NCI-H2081 treated with DMSO at 0.1 percent for 48 hours (cell line): ENCODE measurements around the gene HTR6.
"Not testable (repeated sequence)": the region's sequence is repeated elsewhere in the genome, so short reads cannot be mapped to it uniquely, and the experiment has no call there.

Source experiments
- DNase-seq: peaks from one replicate; lab custom pipeline; 2025; lab: John Stamatoyannopoulos, UW

HTR6 gene

DNA sequence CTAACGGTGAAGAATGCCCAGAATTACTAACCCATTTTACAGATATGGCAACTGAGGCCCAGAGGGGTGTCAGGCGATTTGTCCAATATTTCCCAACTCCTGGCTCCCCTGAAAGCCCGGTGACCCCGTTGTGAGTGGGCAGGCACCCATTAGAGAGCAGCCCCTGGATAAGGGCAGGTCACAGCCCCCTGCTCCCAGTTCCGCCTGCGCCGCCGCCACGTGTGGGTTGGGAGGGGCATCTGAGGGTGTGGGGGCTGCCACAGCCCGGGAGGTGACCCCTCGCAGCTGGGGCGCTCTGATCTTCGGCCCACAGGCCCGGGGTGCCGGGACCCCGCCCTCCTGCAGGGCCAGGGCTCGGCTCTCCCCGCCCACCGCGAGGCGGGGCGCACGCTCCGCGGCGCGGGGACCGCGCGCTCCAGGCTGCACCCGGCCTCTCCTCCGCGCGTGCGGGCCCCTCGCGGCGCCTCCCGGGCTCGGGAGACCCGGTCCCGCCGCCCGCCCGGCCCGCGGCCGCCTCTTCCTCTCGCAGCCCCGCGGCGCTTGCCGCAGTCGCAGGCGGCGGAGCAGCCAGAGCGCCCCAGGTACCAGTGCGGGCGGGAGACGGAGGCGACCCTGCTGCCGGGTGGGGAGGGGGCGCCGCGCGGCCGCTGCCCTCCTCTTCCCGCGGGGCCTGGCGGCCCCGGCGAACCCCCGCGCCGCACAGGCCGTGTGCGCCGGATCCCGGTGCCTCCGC, at the start of gene HTR6:
Gene HTR6 (plus strand): TSS at position 423 of the 733 bp plus-strand sequence. CDS start 879 bp downstream, outside the sequence.
- no peak for DNase-seq

DNA sequence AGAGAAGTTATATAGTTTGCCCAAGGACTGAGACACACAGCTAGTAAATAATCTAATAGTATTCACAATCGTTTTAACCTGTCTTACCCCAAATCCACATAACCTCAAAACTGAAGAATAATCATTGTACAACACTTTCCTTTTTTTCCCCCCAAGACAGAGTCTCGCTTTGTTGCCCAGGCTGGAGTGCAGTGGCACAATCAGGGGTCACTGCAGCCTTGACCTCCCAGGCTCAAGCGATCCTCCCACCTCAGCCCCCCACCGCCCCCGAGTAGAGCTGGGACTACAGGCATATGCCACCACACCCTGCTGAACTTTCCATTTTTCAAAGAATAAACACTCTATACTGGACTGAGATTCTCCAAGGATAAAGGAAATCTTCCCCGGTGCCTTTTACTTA, 49.2 kb upstream of the HTR6 start:
- DNase-seq, result no peak

DNA sequence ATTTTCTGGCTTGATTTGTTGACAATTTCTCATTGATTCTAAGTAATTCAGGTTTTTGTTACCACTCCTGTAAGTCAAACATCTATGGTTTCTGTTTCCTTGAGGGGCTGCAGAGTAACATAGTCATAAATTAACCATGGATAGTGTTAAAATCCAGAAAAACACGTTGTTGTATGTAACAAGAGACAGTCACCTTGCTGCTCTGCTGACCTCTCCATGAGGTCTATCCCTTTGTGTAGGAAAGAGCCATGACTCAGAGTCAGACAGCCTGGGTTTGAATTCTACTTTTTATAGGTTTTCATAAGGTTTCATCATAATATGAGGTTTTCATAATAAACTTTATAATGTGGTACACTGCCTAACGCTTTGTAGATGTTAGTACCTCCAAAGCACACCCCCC, 48.2 kb upstream of the HTR6 start:
- no peak for DNase-seq

DNA sequence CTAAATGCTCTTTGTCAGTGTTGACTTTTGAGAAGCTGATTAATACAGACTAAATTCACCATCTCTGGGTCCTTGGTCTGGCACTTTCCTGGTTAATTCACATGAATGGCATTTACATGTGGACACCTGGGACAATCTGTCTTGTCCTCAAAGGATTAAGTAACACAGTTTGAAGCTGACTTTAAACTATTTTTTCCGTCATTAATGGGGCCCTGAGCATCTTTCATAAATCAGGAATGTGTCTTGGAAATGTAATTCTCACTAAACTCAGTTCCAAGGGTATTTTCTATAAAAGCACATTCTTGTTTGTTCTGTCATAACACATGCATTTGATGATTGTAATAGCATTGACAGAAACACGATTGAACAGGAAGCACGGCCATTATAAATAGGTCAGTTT, 47.3 kb upstream of the HTR6 start:
- no peak for DNase-seq

DNA sequence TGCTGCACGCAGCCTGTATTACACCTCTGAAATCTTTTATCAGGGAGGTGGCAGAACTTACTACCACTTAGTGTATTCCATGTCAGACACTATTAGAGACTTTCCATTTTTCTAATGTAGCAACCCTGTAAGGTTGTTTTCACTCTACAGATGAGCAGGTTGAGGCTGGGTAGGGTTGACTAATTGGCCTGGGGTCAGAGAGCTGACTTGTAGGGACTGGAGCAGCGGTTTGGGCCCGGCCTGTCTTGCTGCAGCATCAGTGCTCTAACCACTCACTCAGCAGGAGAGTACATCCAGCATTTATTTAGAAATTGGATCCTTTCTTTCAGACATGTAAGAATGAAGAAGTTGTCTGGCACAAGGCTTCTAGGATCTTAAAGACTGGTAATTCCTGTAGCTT, 46.2 kb upstream of the HTR6 start:
- no peak for DNase-seq

DNA sequence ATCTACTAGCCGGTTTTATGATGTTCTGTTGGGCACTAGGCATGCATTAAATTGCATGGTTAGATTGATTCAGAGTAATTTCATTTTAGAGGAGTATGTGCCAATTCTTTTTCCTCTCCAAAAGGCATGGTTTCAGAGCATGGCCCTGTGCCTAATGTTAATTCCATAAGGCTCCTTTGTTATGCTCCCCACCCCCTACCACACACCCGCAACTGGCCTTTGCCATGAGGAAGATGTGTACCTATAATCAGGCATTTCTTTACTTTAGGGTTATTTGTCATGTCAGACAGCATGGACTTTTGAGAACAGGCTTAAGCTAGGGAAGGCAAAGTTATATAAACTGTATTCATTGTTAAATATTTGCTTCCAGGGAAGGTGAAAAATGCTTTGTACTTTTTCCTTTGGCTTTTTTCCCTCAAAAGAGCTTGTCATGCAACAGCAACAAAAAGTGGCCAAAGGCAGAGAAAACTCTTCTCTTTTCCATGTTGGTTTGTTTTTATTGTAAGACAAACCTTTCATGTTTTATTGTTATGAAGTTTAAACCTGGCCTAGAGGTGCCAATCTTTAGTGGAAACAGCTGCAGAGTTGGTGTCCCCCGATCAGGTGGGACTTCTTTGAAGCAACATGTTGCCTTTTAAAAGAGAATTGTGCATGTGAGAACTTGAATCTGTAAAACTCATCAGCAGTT, 44.8 kb upstream of the HTR6 start:
- DNase-seq, result no peak

DNA sequence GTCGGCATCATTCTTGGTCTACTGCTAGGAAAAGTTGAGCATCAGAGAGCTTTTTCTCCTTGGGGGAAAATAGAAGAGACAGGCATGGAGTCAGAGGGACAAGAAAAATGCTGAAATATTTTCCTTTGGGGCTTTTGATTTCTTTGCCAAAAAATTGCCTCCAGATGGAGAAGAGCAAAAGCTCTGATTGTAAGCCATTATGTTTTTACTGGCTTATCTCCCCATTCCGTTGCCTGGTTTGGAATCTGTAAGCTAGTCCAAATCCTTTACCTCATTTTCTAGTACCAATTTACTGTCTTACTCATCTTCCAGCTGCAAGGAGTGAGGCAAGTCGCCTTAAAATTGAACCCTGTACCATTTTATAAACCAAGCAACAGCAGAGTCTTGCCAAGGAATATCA, 43.9 kb upstream of the HTR6 start:
- no peak for DNase-seq

DNA sequence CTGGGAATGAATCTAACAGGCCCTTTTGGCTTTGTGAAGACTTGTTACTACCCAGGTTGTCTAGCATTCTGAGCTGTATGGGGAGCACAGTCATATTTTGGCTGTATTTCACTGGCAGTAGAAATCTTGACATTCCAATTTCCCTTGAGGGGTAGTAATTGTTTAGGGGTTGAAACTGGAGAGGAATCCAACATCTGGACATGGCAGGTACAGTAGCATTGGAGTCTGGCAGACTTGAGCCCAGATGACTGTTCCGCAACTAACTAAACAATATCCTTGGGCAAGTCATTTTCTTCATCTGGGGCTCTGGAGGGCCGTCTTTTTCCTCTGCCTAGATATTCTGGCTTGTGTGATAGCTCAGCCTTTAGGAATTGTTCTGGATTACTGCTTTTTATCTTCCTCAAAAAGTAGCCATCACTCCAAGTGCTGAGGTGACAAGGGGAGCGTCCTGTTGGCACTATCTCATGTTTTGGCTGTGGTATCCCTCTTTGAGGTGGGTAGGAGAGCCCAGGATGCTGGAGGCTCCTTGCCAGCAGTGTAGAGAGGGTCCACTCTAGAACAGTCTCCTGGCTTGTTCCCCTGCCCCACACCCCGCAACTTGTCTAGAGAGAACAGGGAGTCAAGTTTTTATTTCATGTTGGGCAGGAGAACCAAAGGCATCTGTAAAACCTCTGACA, 43.3 kb upstream of the HTR6 start:
- no peak for DNase-seq

DNA sequence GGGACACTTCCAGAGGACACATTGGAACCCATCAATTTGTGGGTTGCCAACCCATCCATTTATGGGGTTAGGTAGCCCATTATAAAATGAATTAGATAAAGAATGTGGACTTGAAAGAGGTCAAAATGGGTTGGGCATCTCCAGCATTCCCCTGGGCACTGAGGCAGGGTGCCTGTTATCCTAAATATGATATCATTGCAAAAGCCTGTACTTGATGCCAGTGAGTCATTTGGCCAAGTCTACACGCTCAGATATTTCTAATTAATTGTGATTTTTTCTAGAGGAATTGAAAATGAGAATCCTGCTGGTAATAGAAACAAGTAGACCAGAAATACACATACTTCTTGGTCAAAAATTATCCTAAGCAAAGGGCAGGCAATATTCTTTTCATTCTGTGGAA, 42.5 kb upstream of the HTR6 start:
- no peak for DNase-seq

DNA sequence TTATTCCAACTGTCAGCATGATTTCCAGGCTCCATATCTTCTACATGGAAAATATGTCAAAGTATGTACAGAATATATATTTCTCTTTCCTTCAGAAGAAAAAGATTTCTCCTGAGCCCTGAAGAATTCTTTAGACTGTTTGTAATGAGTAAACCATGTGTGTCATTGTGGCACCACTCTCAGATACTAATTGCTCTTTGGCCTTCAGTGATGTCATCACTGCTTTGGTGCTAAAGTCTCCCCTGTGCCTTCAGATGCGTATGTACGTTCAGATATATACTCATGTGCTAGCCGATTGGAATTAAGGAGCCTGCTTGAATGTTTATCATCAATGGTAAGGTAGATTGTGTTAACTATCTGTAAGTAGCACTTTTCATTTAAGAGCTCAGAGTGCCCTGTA, 41.2 kb upstream of the HTR6 start:
- DNase-seq, result no peak

DNA sequence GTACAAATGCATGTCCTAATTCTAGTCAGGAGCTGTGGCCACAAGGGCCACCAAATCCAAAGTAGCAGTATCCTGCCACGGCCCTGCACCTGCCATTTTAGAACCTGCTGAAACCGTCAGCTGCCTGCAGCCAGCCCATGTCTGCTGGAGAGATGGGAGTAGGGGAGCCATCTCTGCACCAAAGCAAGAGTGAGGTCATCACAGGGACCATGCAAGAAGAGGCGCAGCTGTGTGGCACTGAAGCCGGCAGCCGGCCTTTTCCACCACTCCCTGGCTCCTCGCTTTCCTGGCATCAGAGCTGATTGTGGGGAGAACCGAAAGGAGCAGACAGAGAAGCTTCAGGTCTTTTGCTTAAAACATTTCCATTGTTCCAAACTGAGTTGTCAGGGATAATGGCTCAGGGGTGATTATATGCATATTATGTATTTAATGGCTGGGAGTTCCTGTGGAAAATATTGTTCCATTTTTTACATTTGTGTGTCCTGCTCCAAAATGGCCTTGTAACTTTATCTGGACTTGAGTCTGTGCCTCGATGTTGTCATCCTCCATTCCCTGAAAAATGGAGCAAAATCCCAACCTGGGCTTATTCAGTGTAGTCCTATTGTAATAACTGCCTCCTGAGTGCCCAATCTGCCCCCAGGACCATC, 39.3 kb upstream of the HTR6 start:
- DNase-seq, result no peak

DNA sequence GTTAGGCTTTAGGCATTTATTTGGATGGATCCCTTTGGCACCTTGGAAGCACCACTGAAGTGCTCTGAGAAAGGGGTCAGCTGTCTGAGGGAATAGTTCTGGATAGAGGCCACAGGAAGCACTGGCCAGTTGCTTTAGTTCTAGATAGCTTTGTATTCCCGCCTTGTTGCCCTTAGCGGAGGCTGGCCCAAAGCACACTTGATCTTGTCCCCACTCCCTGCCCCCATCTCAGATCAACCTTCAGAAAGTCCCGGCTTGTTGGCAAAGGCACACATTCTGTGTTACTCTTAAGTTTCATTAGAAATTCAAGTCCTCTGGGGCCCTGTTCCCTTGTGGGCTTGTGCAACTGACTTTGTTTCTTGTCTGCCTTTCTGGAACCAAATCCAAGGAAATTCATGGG, 35.8 kb upstream of the HTR6 start:
- DNase-seq, result no peak

DNA sequence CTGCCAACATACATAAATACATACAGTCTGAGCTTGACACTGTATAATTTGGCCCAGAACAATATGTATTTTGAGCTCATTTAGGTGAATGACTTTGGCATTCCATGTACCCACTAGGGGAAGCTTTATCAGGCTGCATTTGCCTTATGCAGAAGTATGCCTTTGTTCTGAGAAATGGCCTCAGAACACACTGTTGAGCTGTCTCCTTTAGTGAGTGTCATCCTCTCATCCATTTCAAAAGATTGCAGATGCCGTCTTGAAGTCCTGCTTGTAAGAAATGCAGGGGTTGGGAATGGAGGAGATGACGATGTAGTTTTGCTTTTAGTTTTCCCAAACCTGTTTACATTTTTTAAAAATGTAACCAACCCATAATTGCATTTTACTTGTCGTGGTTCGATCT, 35.3 kb upstream of the HTR6 start:
- DNase-seq, result no peak

DNA sequence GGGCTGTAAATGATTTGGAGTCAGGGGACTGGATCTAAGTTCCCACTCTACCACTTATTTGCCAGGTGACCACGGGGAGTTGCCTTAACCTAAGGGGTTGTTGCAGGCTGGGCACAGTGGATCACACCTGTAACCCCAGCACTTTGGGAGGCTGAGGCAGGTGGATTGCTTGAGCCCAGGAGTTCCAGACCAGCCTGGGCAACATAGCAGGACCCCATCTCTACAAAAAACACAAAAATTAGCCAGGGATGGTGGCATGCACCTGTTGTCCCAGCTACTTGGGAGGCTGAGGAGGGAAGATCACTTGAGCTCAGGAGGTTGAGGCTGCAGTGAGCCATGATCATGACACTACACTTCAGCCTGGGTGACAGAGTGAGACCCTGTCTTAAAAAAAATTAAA, 34.5 kb upstream of the HTR6 start:
- DNase-seq, result not testable (repeated sequence)

DNA sequence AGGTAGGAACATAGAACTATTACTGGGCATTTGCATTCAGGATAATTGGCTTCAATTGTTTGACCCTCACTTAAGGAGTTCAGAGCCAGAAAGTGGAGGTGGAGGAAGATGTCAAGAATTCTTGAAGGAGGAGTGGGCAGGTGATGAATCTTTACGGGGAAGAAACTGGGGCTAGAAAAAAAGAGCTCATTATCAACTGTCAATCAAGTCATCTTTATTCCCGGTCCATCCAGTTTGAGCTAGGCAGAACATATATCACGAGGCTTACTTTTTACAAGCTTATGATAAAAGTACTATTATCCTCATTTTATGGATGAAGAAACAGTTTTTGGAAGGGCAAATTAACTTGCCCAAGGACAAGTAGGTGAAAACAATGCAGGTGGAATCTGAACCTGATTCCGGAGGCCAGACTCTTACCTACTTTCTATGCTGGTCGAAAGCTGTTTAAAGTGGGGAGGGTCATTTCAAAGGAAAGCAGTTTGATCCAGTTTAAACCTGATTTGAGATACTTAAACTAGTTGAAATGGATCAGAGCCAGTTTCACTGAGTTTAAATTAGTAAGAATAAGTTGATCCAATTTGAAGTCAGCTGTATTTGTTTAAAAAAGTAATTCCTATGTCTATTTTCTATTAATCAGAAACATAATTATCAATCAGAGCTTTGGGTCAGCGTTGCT, 33.8 kb upstream of the HTR6 start:
- no peak for DNase-seq

DNA sequence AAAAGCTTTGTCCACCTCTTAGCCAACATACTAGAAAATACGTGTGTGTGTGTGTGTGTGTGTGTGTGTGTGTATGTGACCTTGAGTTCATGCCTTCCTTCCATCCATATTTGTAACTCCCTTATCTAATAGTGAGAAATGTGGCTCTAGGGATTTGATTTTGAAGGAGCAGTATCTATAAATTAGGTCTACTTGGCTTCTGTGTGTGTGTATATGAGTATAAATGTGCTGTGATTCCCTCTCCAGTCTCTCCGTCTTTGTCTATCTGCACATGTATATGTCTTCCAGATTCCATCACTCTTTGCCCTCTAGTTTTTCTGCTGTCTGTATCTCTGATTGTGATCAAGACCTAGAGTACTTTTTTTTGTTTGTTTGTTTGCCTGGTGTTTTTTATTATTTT, 32.5 kb upstream of the HTR6 start:
- no peak for DNase-seq

DNA sequence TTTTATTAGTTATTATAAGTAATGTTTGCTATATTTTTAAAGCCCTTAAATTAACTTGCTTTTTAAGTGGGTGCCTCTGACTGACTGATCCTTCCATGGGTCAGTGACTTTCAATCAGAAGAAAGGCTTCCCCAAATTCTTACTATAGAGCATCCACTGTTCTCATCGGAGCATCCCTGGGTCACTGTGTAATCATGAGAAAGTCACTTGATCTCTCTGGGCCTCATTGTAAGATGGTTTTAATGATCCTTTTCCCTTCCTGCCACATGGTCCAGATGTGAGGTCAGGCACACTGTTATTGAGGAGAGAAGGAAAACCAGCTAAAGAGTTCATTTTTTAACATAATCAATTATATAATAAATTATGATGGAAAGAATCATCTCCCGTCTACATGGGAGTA, 31.6 kb upstream of the HTR6 start:
- DNase-seq, result no peak

DNA sequence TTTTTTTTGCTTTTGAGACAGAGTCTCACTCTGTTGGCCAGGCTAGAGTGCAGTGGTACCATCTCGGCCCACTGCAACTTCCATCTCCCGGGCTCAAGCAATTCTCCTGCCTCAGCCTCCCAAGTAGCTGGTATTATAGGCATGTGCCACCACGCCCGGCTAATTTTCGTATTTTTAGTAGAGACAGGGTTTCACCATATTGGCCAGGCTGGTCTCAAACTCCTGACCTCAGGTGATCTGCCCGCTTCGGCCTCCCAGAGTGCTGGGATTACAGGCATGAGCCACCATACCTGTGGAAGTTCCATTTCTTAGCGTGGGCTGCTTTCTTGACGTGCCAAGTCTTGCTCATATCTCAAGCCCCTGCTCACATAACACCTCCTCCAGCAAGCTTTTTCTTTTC, 29.6 kb upstream of the HTR6 start:
- not testable (repeated sequence) for DNase-seq

DNA sequence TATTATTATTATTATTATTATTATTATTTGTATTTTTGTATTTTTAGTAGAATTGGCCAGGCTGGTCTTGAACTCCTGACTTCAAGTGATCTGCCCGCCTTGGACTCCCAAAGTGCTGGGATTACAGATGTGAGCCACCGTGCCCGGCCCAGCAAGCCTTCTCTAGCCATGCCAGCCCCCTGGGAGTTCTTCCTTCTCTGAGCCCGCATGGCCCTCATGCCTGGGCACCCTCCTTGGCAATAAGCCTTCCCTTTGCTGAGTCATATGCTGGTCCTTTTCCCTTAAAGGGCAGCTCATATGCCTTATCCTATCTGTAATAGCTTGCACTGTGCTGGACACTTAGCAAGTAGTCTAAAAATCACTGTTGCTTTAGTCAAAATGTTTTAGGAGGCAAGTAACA, 29.0 kb upstream of the HTR6 start:
- DNase-seq, result no peak

DNA sequence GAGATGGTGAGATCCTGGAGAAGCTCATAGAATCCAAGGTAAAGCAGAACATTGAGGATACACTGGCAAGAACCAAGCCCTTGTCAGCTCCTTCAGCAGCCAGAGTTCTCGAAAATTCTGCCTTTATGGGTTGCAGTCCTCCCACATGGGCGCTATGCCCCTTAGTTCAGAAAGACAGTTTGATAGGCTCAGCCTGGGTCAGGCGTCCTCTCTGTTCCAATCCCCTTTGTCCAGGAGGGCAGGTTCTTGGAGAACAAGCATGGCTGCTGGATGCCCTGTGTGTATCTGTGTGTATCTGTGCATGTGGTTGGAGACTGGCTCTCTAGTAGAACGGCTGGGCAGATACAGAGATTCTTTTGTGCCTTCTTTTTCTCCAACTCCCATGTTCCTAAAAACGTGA, 28.6 kb upstream of the HTR6 start:
- DNase-seq, result no peak

DNA sequence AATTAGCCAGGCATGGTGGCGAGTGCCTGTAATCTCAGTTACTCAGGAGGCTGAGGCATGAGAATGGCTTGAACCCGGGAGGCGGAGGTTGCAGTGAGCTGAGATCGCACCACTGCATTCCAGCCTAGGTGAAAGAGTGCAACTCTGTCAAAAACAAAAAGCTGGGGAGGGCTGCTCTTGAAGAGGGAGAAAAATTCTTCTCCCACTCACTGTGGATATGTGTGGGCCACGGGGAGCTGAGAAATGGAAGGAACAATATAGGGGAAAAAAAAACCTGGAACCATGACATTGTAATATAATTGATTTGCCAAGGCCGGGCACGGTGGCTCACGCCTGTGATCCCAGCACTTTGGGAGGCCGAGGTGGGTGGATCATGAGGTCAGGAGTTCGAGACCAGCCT, 27.9 kb upstream of the HTR6 start:
- DNase-seq, result not testable (repeated sequence)

DNA sequence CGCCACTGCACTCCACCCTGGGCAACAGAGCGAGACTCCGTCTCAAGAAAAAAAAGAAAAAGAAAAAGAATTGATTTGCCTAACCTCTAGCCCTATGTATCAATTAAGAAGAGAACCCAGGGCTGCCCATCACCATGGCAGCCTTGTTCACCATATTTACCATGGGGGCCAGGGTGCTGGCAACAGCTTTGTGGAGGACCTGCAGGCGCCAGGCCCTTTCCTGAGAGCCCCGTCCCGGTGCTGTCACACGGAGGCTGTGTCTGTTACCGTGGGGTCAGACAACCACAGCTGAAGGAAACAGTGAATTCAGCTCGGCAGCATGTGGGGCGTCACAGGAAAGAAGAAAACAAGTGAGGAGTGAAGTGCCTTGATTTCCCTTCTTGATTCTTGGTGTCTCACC, 27.1 kb upstream of the HTR6 start:
- no peak for DNase-seq
